ENCODE measurements around the gene TP73. TPM values are rescaled to one million over a fixed set of nuclear protein-coding genes. Genes with fewer than 3 reads are reported as not detected.

The TP73 gene
- polyA plus RNA-seq, 1 donor from 2014 or later = not detected

GRCh38 chr1:3683197-3683596 lies 30.9 kb downstream of the TP73 start:
- H3K36me3 ChIP-seq (ENCODE audit: insufficient read depth, low read length) = no peaks in the 10 kb centered on the region
- no peak overlapping the region for H3K27ac ChIP-seq (ENCODE audit: low read length)
- H3K9me2 ChIP-seq (ENCODE audit: insufficient read depth, low read length) = no peaks in the 10 kb centered on the region
- H3K4me2 ChIP-seq (ENCODE audit: low read length) = no peak overlapping the region
- no peaks in the 10 kb centered on the region for H4K20me1 ChIP-seq (ENCODE audit: insufficient read depth)
- no peaks in the 10 kb centered on the region for H3K9me3 ChIP-seq (ENCODE audit: low read length)
- no peaks in the 10 kb centered on the region for H3K79me2 ChIP-seq (replicated peaks; ENCODE audit: insufficient read depth, low read length)
- no peak overlapping the region for H3K9ac ChIP-seq (ENCODE audit: low read length)
- no peak overlapping the region for H2AFZ ChIP-seq (ENCODE audit: low read depth, low read length)
- H3K27me3 ChIP-seq (ENCODE audit: insufficient read depth, low read depth, low read length) = no peaks in the 10 kb centered on the region
- no peaks in the 10 kb centered on the region for H3F3A ChIP-seq (ENCODE audit: insufficient read depth, low read length, poor library complexity, severe bottlenecking)
- no peak overlapping the region for H3K4me3 ChIP-seq (ENCODE audit: low read length)
- TF ChIP-seq POLR2AphosphoS5 (IDR thresholded peaks at IDR 0.05) = no peak
- TF ChIP-seq TAF1 (IDR thresholded peaks at IDR 0.05; ENCODE audit: low read depth) = no peak
- no peak for TF ChIP-seq RAD21 (conservative IDR thresholded peaks at IDR 0.05)
- no peak for TF ChIP-seq SMC3 (conservative IDR thresholded peaks at IDR 0.05; ENCODE audit: poor library complexity)
- no peak for TF ChIP-seq CTCF (IDR thresholded peaks at IDR 0.05; ENCODE audit: poor library complexity, severe bottlenecking)
- TF ChIP-seq EZH2 (IDR thresholded peaks at IDR 0.05; ENCODE audit: borderline replicate concordance, insufficient read depth, low read length, poor library complexity, severe bottlenecking) = no peak
- TF ChIP-seq EP300 (conservative IDR thresholded peaks at IDR 0.05; ENCODE audit: poor library complexity, severe bottlenecking) = no peak
- TF ChIP-seq MXI1 (conservative IDR thresholded peaks at IDR 0.05; ENCODE audit: poor library complexity, severe bottlenecking) = no peak
- TF ChIP-seq, protein P1, sequence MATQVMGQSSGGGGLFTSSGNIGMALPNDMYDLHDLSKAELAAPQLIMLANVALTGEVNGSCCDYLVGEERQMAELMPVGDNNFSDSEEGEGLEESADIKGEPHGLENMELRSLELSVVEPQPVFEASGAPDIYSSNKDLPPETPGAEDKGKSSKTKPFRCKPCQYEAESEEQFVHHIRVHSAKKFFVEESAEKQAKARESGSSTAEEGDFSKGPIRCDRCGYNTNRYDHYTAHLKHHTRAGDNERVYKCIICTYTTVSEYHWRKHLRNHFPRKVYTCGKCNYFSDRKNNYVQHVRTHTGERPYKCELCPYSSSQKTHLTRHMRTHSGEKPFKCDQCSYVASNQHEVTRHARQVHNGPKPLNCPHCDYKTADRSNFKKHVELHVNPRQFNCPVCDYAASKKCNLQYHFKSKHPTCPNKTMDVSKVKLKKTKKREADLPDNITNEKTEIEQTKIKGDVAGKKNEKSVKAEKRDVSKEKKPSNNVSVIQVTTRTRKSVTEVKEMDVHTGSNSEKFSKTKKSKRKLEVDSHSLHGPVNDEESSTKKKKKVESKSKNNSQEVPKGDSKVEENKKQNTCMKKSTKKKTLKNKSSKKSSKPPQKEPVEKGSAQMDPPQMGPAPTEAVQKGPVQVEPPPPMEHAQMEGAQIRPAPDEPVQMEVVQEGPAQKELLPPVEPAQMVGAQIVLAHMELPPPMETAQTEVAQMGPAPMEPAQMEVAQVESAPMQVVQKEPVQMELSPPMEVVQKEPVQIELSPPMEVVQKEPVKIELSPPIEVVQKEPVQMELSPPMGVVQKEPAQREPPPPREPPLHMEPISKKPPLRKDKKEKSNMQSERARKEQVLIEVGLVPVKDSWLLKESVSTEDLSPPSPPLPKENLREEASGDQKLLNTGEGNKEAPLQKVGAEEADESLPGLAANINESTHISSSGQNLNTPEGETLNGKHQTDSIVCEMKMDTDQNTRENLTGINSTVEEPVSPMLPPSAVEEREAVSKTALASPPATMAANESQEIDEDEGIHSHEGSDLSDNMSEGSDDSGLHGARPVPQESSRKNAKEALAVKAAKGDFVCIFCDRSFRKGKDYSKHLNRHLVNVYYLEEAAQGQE (IDR thresholded peaks at IDR 0.05; ENCODE audit: borderline replicate concordance) = no peak

GRCh38 chr1:3683992-3684391 lies 31.7 kb downstream of the TP73 start:
- Histone ChIP-seq H3K27me3 (ENCODE audit: insufficient read depth, low read depth, low read length) (no peaks in the 10 kb centered on the region), H2AFZ (ENCODE audit: low read depth, low read length) (no peak overlapping the region), H3K36me3 (ENCODE audit: insufficient read depth, low read length) (no peaks in the 10 kb centered on the region), H3K27ac (ENCODE audit: low read length) (no peak overlapping the region), H3K9ac (ENCODE audit: low read length) (no peak overlapping the region), H3K4me2 (ENCODE audit: low read length) (no peak overlapping the region), H3K79me2 (replicated peaks; ENCODE audit: insufficient read depth, low read length) (no peaks in the 10 kb centered on the region), H3K9me2 (ENCODE audit: insufficient read depth, low read length) (no peaks in the 10 kb centered on the region), H3F3A (ENCODE audit: insufficient read depth, low read length, poor library complexity, severe bottlenecking) (no peaks in the 10 kb centered on the region), H3K4me3 (ENCODE audit: low read length) (no peak overlapping the region), H3K9me3 (ENCODE audit: low read length) (no peaks in the 10 kb centered on the region), H4K20me1 (ENCODE audit: insufficient read depth) (no peaks in the 10 kb centered on the region)
- TF ChIP-seq CTCF (IDR thresholded peaks at IDR 0.05; ENCODE audit: poor library complexity, severe bottlenecking) (no peak), MXI1 (conservative IDR thresholded peaks at IDR 0.05; ENCODE audit: poor library complexity, severe bottlenecking) (no peak), EP300 (conservative IDR thresholded peaks at IDR 0.05; ENCODE audit: poor library complexity, severe bottlenecking) (no peak), RAD21 (conservative IDR thresholded peaks at IDR 0.05) (no peak), EZH2 (IDR thresholded peaks at IDR 0.05; ENCODE audit: borderline replicate concordance, insufficient read depth, low read length, poor library complexity, severe bottlenecking) (no peak)
- TF ChIP-seq, protein P1 (IDR thresholded peaks at IDR 0.05; ENCODE audit: borderline replicate concordance) = no peak

Data from neural cell (in vitro differentiated cells).